ENCODE data around the gene KRTAP12-3.
"Not testable (repeated sequence)": the region's sequence is repeated elsewhere in the genome, so short reads cannot be mapped to it uniquely, and the experiment has no call there.

KRTAP12-3 gene, protein sequence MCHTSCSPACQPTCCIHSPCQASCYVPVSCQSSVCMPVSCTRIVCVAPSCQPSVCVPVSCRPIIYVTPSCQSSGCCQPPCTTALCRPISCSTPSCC

DNA sequence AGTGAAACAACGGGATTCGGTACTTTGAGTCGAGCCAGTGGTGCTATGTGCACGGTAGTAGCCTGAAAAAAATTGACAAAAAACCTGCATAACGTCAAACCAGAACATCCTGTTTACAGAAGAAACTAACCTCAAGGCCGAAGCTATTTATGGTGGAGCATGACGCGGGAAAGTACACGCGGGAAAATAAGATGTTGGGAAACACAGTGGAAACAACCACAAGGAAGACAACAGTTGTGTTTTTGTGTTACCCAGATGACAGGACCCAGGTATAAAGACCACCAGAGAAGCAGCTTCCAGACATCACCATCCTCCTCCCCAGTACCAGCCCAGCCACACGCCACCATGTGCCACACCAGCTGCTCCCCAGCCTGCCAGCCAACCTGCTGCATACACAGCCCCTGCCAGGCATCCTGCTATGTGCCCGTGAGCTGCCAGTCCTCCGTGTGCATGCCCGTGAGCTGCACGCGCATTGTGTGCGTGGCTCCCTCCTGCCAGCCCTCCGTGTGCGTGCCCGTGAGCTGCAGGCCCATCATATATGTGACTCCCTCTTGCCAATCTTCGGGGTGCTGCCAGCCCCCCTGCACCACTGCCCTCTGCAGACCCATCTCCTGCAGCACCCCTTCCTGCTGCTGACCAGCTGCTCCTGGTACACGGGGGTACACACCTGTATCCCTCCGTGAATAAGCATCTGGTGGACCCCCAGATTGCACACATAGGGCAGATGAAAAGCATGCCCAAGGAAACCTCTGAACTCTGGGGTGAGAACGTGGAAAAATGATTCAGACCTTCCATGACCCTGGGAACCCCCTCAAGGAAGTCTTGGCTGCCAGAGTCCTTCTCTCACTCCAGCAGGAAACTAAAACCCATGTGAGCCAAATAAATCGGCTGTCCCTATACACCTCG lies at the start of gene KRTAP12-3:
TSS of gene KRTAP12-3 (plus strand) at position 298 of the 906 bp plus-strand sequence. CDS start at position 346, 48 bp downstream.
- DNase-seq (ENCODE audit: low read depth) = no peak

DNA sequence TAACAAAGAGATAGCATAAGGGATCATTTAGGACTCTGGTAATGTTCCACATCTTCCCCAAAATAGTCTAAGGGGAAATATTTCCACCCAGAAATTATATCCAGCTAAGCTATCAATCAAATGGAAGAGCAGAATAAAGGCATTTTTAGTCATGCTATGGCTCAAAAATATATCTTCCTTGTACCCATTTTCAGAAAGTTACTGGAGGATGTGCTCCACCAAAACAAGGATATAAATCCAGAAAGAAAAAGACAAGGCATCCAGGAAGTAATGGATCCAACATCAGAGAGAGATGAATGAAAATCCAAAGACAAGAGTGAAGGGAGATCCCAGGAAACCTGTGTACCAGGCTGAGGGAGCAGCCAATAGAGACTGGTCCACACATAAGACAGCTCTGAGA lies 48.5 kb upstream of the KRTAP12-3 start:
- DNase-seq (ENCODE audit: low read depth) = no peak

DNA sequence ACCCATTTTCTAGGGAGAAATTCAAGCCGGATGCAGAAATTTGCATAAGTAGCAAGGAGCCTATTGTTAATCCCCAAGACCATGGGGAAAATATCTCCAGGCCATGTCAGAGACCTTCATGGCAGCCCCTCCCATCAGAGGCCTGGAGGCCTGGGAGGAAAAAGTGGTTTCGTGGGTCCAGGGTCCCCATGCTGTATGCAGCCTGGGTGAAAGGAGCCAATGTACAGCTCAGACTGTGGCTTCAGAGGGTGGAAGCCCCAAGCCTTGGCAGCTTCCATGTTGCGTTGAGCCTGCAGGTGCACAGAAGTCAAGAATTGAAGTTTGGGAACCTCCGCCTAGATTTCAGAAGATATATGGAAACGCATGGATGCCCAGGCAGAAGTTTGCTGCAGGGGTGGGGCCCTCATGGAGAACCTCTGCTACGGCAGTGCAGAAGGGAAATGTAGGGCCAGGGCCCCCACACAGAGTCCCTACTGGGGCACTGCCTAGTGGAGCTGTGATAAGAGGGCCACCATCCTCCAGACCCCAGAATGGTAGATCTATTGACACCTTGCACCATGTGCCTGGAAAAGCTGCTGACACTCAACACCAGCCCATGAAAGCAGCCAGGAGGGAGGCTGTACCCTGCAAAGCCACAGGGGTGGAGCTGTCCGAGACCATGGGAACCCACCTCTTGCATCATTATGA lies 47.4 kb upstream of the KRTAP12-3 start:
- not testable (repeated sequence) for DNase-seq (ENCODE audit: low read depth)

- DNase-seq (ENCODE audit: low read depth) = no peak
These were observed 46.2 kb upstream of the KRTAP12-3 start for GRCh38 chr21:44611551-44611950.

DNA sequence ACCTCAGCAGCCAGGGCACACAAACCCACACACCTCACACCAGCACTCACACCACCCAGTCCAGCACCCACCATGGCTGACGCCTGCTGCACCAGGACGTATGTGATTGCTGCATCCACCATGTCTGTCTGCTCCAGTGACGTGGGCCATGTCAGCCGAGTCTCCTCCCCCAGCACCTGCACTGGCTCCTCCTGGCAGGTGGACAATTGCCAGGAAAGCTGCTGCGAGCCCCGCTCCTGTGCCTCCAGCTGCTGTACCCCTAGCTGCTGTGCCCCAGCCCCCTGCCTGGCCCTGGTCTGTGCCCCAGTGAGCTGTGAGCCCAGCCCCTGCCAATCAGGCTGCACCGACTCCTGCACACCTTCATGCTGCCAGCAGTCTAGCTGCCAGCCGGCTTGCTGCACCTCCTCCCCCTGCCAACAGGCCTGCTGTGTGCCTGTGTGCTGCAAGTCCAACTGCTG lies 45.7 kb upstream of the KRTAP12-3 start, which contains the start of gene KRTAP10-8:
TSS of gene KRTAP10-8 (plus strand) at position 51 of the 458 bp plus-strand sequence. CDS start at position 73, 22 bp downstream.
- DNase-seq (ENCODE audit: low read depth) = no peak

DNA sequence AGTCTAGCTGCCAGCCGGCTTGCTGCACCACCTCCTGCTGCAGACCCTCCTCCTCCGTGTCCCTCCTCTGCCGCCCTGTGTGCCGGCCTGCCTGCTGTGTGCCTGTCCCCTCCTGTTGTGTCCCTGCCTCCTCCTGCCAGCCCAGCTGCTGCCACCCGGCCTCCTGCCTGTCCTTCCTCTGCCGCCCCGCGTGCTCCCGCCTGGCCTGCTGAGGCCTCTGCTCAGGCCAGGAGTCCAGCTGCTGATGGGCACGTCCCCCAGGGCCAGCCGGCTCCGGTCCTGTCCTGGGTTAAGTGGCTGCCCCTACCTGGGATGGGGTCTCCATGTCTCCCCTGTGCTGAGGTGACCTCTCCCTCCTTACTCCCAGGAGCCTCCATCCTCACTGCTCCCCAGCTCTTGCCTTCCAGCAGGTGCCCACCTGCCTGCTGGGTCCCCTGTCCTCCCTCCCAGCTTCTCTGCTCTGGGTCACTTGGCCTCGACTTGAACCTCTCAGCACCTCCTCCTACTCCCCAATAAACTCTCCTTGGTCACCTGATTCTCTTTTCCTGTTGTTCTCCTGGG lies 45.0 kb upstream of the KRTAP12-3 start:
- no peak for DNase-seq (ENCODE audit: low read depth)

GRCh38 chr21:44613386-44614155 lies 44.2 kb upstream of the KRTAP12-3 start:
- DNase-seq (ENCODE audit: low read depth) = no peak

DNA sequence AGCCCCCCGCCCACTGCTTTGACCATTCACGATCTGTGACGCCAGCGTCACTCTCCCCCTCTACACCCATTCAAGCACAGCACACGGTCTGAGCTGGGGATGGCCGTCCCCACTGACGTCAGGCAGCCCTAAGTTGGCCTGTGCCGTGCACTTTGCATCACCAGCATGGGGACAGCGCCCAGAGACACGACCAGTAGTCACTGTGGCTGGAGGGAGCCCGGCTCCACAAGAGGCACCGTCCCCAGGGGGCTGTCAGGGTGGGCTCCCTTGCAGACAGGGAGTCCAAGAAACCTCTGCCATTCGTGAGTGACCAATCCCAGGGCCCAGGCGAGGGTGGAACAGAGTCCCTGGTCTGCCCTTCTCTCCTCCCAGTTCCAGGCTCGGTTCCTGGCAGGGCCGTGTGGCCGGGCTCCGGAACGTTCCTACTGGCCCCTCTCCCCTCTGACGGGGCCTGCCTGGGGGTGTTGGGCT lies 43.5 kb upstream of the KRTAP12-3 start:
- DNase-seq (ENCODE audit: low read depth) = no peak

DNA sequence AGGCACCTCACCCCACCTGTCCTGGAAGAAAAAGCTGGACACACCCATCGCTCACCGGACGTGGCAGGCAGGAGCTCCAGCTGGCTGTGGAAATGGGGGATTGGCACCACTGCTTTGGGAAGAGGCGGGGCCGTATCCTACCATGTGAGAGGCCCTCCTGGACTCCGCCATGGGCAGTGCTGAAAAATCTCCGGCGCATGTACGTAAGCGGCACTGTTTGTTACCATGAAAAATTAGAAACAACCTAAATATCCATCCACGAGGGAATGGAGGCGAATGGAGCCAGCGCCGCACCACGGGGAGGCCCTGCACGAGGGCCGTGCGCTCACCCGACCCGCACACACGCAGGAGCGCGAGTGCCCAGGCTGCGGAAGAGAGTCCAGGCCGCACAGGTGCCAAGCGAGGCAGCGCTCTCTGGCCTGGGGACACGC lies 42.8 kb upstream of the KRTAP12-3 start:
- DNase-seq (ENCODE audit: low read depth) = no peak

DNA sequence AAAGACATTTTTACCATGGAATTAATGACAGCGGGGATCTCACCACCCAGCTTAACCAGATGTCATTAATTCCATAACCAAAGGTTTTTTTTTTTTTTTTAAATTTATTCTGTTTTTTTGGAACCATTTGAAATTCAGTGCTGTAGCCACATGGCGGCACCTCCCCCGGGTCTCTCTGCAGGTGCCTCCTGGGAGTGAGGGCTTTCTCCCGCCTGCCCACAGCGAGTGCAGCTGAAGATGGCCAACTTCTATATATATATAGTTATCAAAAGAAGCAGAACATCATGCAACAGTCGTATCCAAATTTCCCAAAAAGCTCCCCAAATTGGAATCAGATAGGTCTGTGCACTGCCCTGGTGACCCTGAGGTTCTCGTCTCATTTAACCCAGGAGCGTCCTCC lies 42.3 kb upstream of the KRTAP12-3 start:
- no peak for DNase-seq (ENCODE audit: low read depth)

DNA sequence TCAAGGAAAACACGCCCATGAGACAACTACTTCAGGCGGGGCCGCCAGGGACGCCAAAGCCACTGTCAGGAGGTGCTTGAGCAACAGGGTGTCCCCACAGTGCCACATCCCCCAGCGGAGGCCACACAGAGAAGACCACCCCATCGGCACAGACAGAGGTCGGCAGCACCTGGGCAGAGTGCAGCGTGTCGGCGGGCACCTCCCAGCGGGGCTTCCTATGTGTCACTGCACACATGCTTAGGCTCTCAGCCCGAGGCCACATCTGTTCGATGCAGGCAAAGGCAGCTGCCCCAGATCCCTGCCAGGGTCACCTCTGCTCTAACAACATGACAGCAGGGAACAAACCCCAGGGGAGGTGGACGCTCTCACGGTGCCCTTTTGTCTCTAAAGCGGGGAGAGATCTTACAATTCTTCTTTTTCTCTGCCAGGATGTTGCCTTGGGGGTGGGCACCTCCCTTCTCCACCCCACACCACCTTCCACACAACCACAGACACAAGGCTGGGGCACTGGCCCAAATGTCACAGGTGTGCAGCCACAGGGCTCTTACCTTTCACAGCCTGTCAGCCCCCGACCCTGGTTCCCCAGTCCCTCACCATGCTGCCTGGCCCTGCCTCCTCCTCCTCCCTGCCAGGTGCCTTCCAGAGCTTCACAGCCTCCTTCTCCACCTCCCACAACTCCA lies 41.7 kb upstream of the KRTAP12-3 start:
- DNase-seq (ENCODE audit: low read depth) = no peak

DNA sequence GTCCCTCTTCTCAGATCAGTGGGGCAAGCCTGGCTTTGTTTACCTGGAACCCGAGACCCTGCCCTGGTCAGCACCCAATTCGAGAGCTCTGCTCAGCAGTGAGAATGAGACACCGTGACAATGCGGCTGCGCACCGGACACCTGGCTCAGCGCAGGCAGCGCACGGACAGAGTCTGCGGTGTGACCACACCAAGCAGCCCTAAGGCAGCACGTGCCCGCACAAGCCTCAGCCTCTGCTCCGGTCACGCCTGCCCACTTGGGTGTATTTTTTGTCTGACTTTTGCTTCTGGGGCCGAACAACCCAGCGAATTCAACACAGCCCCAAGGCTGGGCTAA lies 41.2 kb upstream of the KRTAP12-3 start:
- no peak for DNase-seq (ENCODE audit: low read depth)

GRCh38 chr21:44617071-44617501 lies 40.6 kb upstream of the KRTAP12-3 start:
- no peak for DNase-seq (ENCODE audit: low read depth)

- no peak for DNase-seq (ENCODE audit: low read depth)
These were observed 39.2 kb upstream of the KRTAP12-3 start for GRCh38 chr21:44618504-44618903.

GRCh38 chr21:44618909-44619308 lies 38.8 kb upstream of the KRTAP12-3 start:
- DNase-seq (ENCODE audit: low read depth) = no peak

DNA sequence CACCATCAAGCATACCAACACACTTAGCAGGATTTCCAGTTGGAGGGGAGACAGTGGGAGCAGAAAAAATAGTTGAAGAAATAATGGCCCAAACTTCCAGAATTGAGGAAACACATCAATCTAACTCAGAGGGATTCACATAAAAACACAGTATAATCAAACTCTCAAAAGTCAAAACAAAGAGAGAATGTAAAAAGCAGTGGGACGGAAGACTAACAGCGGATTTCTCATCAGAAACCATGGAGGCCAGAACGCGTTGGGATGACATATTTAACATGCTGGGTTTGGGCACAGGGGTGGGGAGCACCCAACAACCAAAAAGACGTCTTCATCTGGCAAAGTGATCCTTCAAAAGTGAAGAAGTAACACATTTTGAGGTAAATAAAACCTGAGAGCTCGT lies 37.8 kb upstream of the KRTAP12-3 start:
- no peak for DNase-seq (ENCODE audit: low read depth)

DNA sequence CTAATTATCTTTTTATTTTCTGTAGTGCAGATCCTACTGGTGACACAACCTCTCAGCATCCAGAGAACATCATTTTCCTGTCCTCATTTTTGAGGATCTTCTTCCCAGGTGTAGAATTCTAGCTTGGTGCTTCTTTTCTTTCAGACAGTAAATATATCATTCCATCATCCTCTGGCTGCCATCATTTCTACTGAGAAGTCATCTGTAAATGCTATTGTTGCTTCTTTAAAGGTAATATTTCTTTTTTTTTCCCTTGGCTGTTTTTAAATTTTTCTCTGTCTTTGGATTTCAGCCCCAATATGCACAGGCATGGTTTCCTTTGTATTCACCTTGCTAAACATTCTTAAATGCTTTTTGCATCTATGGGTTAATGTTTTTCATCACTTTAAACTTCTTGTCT lies 34.2 kb upstream of the KRTAP12-3 start:
- DNase-seq (ENCODE audit: low read depth) = no peak

DNA sequence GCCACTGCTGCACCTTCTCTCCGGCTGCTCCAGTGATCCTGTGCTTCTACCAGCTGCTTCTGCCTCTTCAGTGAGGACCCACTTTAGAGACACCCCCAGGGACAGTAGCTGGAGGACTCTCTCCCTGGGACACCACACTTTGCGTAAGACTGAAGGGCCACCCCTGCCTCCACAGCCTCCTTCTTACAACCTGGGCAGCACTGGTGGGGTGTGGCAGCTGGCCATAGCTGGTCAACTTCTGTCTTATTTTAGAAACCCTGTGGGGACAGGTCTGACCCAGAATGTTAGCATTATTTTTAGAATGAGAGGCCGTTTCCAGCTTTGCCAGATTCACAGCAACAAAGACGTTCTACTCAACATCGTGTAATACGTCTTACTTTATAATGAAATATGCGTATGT lies 32.0 kb upstream of the KRTAP12-3 start:
- no peak for DNase-seq (ENCODE audit: low read depth)

DNA sequence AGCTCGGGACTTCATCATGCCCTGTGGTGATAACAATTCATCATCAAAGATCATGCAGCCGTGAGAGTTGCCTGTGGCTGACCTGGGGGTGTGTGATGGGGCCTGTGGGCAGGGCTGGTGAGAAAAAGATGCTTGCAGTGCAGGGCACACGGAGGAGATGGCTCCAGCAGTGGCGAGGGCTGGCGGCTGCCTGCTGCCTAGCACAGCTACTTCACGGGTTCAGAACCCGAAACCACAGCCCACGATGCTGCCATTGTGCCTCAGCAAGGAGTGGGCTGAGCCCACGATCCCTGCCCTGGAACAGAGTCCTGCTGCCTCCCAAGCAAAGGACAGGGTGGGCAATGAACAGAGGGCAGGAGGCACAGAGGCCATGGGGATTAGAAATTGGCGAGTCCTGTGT lies 31.5 kb upstream of the KRTAP12-3 start:
- no peak for DNase-seq (ENCODE audit: low read depth)

- DNase-seq (ENCODE audit: low read depth) = no peak
These were observed 31.0 kb upstream of the KRTAP12-3 start, which contains the start of gene KRTAP10-9 for GRCh38 chr21:44626673-44627143. Gene KRTAP10-9 (plus strand): TSS chr21:44627093. CDS start chr21:44627172, 79 bp downstream.

Data from CMK (cell line).